Measurements from ENCODE around the gene VPS11. TPM values are rescaled to one million over a fixed set of nuclear protein-coding genes. Genes with fewer than 3 reads are reported as not detected.
A peak's percentile ranks its signal among the peaks of the same experiment; 100 is the strongest.

Gene VPS11
- total RNA-seq, 4 donors from 2014 or later: 25.8 to 54.9 (median 37.1) TPM

- TF ChIP-seq CTCF (IDR thresholded peaks at IDR 0.05): peak in 1 of 5 experiments; percentile 25
- peak in 1 of 2 donors; percentile 83 for TF ChIP-seq POLR2A (IDR thresholded peaks at IDR 0.05)
- peak; percentile 84 to 95 for TF ChIP-seq EP300 (IDR thresholded peaks at IDR 0.05)
- Histone ChIP-seq H3K9me3 (no peaks in the 10 kb centered on the region), H3K36me3 (peaks cover 0 to 37% (median 9%) of the 10 kb centered on the region in 3 donors), H3K27ac (peak within 1 kb of the TSS; percentile 72 to 92 (median 84)), H3K27me3 (no peaks in the 10 kb centered on the region), H3K4me3 (peak within 1 kb of the TSS; percentile 66 to 98 (median 78)), H3K4me1 (peaks cover 0 to 28% (median 11%) of the 10 kb centered on the region in 4 donors)
- DNase-seq (ENCODE audit: low spot score in 2 of 2): peak; percentile 99
- WGBS, 2 donors: 1 to 2% methylated on average over 15 to 52 of the region's 54 CpGs
Observed at GRCh38 chr11:119121008-119121810, 53.6 kb downstream of the VPS11 start, which contains the start of gene HINFP. Gene HINFP (plus strand): TSS chr11:119121580. CDS start chr11:119126945, 5,365 bp downstream.

GRCh38 chr11:119121811-119122124 is 54.1 kb downstream of the VPS11 start:
- no peak for DNase-seq (ENCODE audit: low spot score in 2 of 2)
- TF ChIP-seq POLR2A (IDR thresholded peaks at IDR 0.05): no peak
- TF ChIP-seq EP300 (IDR thresholded peaks at IDR 0.05): no peak
- no peak for TF ChIP-seq CTCF (IDR thresholded peaks at IDR 0.05)
- H3K27me3 ChIP-seq: no peaks in the 10 kb centered on the region
- H3K36me3 ChIP-seq: peaks cover 0 to 32% (median 9%) of the 10 kb centered on the region in 3 donors
- H3K4me3 ChIP-seq: peak overlapping the region; percentile 66 to 98 (median 78)
- H3K4me1 ChIP-seq: peaks cover 0 to 33% (median 11%) of the 10 kb centered on the region in 4 donors
- peak overlapping the region in 3 of 4 donors; percentile 82 to 92 (median 86) for H3K27ac ChIP-seq
- WGBS, 2 donors: 0% methylated on average over 20 of the region's 20 CpGs
- H3K9me3 ChIP-seq: no peaks in the 10 kb centered on the region

- TF ChIP-seq EP300 (IDR thresholded peaks at IDR 0.05) (no peak), CTCF (IDR thresholded peaks at IDR 0.05) (no peak), POLR2A (IDR thresholded peaks at IDR 0.05) (no peak)
- Histone ChIP-seq H3K36me3 (peaks cover 0 to 54% (median 9%) of the 10 kb centered on the region in 3 donors), H3K4me3 (no peak overlapping the region), H3K9me3 (no peaks in the 10 kb centered on the region), H3K4me1 (peaks cover 0 to 29% (median 8%) of the 10 kb centered on the region in 4 donors), H3K27me3 (no peaks in the 10 kb centered on the region), H3K27ac (no peak overlapping the region)
- 84 to 87% methylated on average over 6 of the region's 6 CpGs for WGBS, 2 donors
- no peak for DNase-seq (ENCODE audit: low spot score in 2 of 2)
Observed at GRCh38 chr11:119125821-119126220, 58.2 kb downstream of the VPS11 start.

- Histone ChIP-seq H3K4me3 (no peak overlapping the region), H3K4me1 (peaks cover 0 to 28% (median 8%) of the 10 kb centered on the region in 4 donors), H3K9me3 (no peaks in the 10 kb centered on the region), H3K36me3 (peaks cover 0 to 63% (median 9%) of the 10 kb centered on the region in 3 donors), H3K27ac (no peak overlapping the region), H3K27me3 (no peaks in the 10 kb centered on the region)
- DNase-seq (ENCODE audit: low spot score in 2 of 2): no peak
- TF ChIP-seq POLR2A (IDR thresholded peaks at IDR 0.05): no peak
- no peak for TF ChIP-seq CTCF (IDR thresholded peaks at IDR 0.05)
- no peak for TF ChIP-seq EP300 (IDR thresholded peaks at IDR 0.05)
- 41 to 52% methylated on average over 5 of the region's 5 CpGs for WGBS, 2 donors
Observed at GRCh38 chr11:119126675-119127268, 59.2 kb downstream of the VPS11 start.

- H3K27me3 ChIP-seq: no peaks in the 10 kb centered on the region
- 50 to 52% methylated on average over 3 of the region's 3 CpGs for WGBS, 2 donors
- no peak overlapping the region for H3K27ac ChIP-seq
- DNase-seq (ENCODE audit: low spot score in 2 of 2): no peak
- no peaks in the 10 kb centered on the region for H3K9me3 ChIP-seq
- H3K36me3 ChIP-seq: peaks cover 0 to 82% (median 20%) of the 10 kb centered on the region in 3 donors
- H3K4me1 ChIP-seq: peaks cover 0 to 11% (median 0%) of the 10 kb centered on the region in 4 donors
- TF ChIP-seq POLR2A (IDR thresholded peaks at IDR 0.05): no peak
- no peak for TF ChIP-seq CTCF (IDR thresholded peaks at IDR 0.05)
- TF ChIP-seq EP300 (IDR thresholded peaks at IDR 0.05): no peak
- no peak overlapping the region for H3K4me3 ChIP-seq
Observed at GRCh38 chr11:119130662-119131061, 63.0 kb downstream of the VPS11 start.
